ENCODE data around the gene RCAN1.

GRCh38 chr21:34619841-34620665, 5.1 kb upstream of the RCAN1 start:
- TF ChIP-seq CTCF (IDR thresholded peaks at IDR 0.05): no peak
- TF ChIP-seq POLR2A (IDR thresholded peaks at IDR 0.05): no peak
- no peak for TF ChIP-seq POLR2AphosphoS5 (IDR thresholded peaks at IDR 0.05)
- TF ChIP-seq EP300 (IDR thresholded peaks at IDR 0.05): no peak

All from suprapubic skin (tissue), 4 donors.